ENCODE measurements around the gene DLG2. TPM values are rescaled to one million over a fixed set of nuclear protein-coding genes. Genes with fewer than 3 reads are reported as not detected.
"Not testable (repeated sequence)": the region's sequence is repeated elsewhere in the genome, so short reads cannot be mapped to it uniquely, and the experiment has no call there.

DLG2 gene
- total RNA-seq, 2 experiments from 2014 or later, result 1.7 to 2.1 TPM

DNA sequence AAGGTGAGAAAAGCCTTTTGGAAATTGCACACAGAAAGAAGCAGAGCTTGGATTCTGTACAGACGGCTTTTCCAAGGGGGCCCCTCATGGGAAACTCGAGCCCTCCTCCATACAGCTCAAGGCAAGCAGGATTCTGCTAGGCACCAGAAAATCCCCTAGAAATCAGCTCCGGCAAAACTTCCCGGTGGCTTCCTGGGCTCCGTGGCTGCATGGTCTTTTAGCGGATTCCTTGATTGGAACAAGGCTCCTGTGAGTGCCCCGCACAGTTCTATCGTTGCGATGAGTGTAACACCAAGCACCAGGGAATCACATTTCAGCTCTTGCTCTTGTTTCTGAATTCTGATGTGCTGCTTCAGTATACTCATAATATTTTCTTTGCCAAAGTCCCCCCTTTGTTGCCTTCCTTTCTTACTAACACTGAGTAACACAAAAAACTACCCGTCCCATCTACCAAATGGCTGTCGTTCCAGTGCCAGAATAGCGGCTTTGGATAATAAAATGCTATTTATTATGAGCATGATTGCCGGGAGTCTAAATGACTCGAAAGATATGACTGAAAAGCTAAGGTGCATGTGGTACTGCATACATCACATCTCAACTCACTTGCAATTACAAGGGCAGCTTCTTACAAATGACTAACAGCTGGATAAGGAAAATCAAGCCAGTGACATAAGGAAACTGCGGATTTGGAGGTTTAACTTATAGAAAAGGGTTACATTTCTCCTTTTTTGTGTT is 494.1 kb downstream of the DLG2 start:
- no peak for ATAC-seq

DNA sequence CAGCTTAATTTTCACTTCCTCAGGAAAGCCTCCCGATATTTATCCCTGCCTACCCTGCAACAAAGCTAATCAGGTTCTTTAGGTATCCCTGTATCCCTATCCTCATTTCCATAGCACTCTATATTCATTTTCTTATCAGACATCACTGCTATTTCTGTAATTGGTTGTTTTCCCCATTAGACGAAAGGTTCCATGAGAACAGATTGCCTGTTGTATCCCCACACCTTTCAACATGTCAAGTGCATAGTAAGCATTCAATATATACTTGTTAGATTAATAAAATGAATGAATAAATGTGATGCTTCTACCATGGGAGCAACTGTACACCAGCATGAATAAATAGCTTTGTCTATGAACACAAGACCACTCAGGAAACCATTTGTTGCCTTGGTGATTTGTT is 499.8 kb downstream of the DLG2 start:
- CTCF ChIA-PET, result no interaction called here

More for the DNA sequence above, 494.1 kb downstream of the DLG2 start:
- CTCF ChIA-PET, result no interaction called here
- Mint-ChIP-seq H3K36me3 (ENCODE audit: low read depth) (no peaks in the 10 kb centered on the region), H3K27me3 (no peaks in the 10 kb centered on the region), H3K9me3 (ENCODE audit: low read depth) (peaks cover 17% of the 10 kb centered on the region), H3K4me1 (no peaks in the 10 kb centered on the region), H3K4me3 (no peak overlapping the region), H3K27ac (no peak overlapping the region)
- POLR2A ChIA-PET, result no interaction called here
- no peak for DNase-seq
- intact Hi-C loops (cut with DNase I, micrococcal nuclease), result no loop called here

DNA sequence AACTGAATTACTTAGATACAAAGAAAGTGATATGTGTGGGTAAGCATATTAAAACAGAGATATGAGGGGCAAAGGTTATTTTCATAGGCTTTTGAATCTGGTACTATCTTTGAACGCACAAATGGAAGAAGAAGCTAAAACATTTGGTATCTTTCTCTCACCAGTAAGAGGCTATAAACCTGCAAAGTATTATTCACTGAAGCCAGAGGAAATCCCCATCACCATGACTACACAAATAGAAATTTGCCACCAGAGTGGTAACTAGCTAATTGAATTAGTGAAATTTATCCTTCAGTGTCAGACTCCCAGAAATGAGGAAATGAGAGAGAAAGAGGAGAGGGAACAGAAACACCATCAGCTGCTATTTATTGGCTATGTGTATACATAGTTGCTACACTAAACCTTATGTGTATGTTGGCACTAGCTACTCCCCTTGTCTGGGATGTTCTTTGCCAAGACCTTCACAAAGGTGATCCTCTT is 503.4 kb downstream of the DLG2 start:
- Mint-ChIP-seq H3K27me3 (no peaks in the 10 kb centered on the region), H3K4me3 (no peak overlapping the region), H3K4me1 (no peaks in the 10 kb centered on the region), H3K9me3 (ENCODE audit: low read depth) (peaks cover 24% of the 10 kb centered on the region), H3K36me3 (ENCODE audit: low read depth) (no peaks in the 10 kb centered on the region), H3K27ac (no peak overlapping the region)
- no peak for DNase-seq
- ATAC-seq, result no peak
- intact Hi-C loops (cut with DNase I, micrococcal nuclease), result no loop called here
- ChIA-PET CTCF (no interaction called here), POLR2A (no interaction called here)

More for the DNA sequence above, 499.8 kb downstream of the DLG2 start:
- ATAC-seq (no peak), DNase-seq (no peak)
- Mint-ChIP-seq H3K27ac (no peak overlapping the region), H3K36me3 (ENCODE audit: low read depth) (no peaks in the 10 kb centered on the region), H3K9me3 (ENCODE audit: low read depth) (peaks cover 18% of the 10 kb centered on the region), H3K27me3 (no peaks in the 10 kb centered on the region), H3K4me1 (no peaks in the 10 kb centered on the region), H3K4me3 (no peak overlapping the region)
- POLR2A ChIA-PET, result no interaction called here
- intact Hi-C loops (cut with DNase I, micrococcal nuclease), result no loop called here

DNA sequence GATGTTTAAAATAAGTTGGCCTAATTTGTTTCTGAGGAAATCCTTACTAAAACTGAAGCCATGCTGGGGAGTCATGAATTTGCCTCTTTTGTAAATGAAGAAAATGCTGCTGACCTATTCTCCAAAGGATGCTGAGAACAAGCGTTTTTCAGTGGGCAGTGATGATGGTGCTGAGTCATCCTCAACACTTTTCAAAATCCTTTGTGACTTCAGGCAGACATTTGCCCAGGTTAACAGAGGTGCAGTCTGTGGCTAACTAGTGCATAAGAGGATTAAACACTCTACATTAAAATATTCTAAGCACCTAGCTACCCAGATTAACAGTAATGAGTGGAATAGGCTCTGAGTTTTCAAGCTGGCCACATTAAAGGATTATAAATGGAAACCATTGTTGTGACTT is 509.0 kb downstream of the DLG2 start:
- no peaks in the 10 kb centered on the region for H3K4me1 Mint-ChIP-seq

DNA sequence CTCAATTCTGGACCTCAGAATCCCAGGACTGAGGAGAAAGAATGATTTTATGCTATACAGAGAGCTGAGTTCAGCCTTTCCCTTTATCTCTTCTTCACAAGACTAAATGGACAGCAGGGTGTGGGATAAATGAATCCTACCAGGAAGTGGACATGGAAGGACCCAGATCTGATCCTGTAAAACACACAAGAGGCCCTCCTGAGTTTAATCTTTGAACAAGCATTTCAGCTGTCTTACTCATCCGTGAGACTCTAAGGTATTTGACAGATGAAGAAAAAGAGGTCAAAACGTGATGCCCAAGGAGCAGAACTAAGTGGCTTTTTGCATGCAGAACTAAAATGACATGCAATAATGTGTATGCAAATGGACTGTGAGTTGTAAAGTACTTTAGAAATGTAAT is 511.3 kb downstream of the DLG2 start:
- ATAC-seq, result no peak
- CTCF ChIA-PET, result interaction anchor here (0.6 kb wide), 1 partner anchor 591 kb away, joined by 3 read pairs; no protein-coding TSS in a partner anchor
- Mint-ChIP-seq H3K4me1 (no peaks in the 10 kb centered on the region), H3K4me3 (no peak overlapping the region), H3K27me3 (no peaks in the 10 kb centered on the region), H3K27ac (no peak overlapping the region), H3K9me3 (ENCODE audit: low read depth) (peaks cover 23% of the 10 kb centered on the region), H3K36me3 (ENCODE audit: low read depth) (no peaks in the 10 kb centered on the region)
- no peak for DNase-seq
- POLR2A ChIA-PET, result no interaction called here
- intact Hi-C loops (cut with DNase I, micrococcal nuclease), result no loop called here

More for the DNA sequence above, 509.0 kb downstream of the DLG2 start:
- no peak for ATAC-seq
- Mint-ChIP-seq H3K27me3 (no peaks in the 10 kb centered on the region), H3K9me3 (ENCODE audit: low read depth) (peaks cover 30% of the 10 kb centered on the region), H3K27ac (no peak overlapping the region), H3K4me3 (no peak overlapping the region), H3K36me3 (ENCODE audit: low read depth) (no peaks in the 10 kb centered on the region)
- ChIA-PET POLR2A (no interaction called here), CTCF (no interaction called here)
- intact Hi-C loops (cut with DNase I, micrococcal nuclease), result no loop called here
- DNase-seq, result no peak

DNA sequence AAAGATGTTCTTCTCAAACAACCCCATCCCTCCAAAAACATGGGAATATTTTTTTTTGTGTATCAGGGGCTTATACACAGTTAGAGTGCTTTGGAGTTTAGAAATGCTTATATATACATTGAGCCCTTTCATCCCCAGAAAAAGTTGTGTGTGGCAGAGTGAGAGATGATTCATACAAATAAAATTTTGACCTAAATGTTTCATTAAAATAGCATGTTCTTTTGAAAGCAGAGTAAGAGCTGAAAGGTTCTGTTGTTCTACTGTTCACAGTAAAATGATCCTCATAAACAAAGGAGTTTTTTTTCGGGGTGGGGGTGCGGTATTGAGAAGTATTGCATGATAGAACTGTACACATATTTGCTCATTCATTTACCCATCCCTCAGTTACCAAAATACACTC is 512.4 kb downstream of the DLG2 start:
- ATAC-seq (no peak), DNase-seq (no peak)
- Mint-ChIP-seq H3K4me3 (no peak overlapping the region), H3K27ac (no peak overlapping the region), H3K27me3 (no peaks in the 10 kb centered on the region), H3K4me1 (no peaks in the 10 kb centered on the region), H3K36me3 (ENCODE audit: low read depth) (no peaks in the 10 kb centered on the region), H3K9me3 (ENCODE audit: low read depth) (peaks cover 21% of the 10 kb centered on the region)
- CTCF ChIA-PET, result interaction anchor here (0.9 kb wide), 1 partner anchor 424 kb away, joined by 3 read pairs; no protein-coding TSS in a partner anchor
- intact Hi-C loops (cut with DNase I, micrococcal nuclease), result no loop called here
- POLR2A ChIA-PET, result no interaction called here

DNA sequence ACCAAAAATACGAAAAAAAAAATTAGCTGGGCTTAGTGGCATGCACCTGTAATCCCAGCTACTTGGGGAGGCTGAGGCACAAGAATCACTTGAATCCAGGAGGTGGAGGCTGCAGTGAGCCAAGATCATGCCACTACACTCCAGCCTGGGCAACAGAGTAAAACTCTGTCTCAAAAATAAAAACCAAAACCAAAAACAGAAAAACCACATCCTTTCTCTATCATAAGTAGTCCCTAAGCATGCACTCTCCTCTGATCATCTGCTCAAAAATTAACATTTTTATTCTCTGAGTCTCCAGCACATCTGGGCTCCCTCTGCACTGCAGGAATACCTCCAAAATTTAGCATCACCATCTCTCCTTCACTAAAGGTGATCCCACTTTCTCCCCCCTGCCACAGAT is 516.9 kb downstream of the DLG2 start:
- H3K4me1 Mint-ChIP-seq; H3K27me3 Mint-ChIP-seq; H3K36me3 Mint-ChIP-seq (ENCODE audit: low read depth); ATAC-seq; DNase-seq; H3K27ac Mint-ChIP-seq; intact Hi-C loops (cut with DNase I, micrococcal nuclease); CTCF ChIA-PET; POLR2A ChIA-PET; H3K4me3 Mint-ChIP-seq: not testable (repeated sequence)
- peaks cover 21% of the 10 kb centered on the region for H3K9me3 Mint-ChIP-seq (ENCODE audit: low read depth)

DNA sequence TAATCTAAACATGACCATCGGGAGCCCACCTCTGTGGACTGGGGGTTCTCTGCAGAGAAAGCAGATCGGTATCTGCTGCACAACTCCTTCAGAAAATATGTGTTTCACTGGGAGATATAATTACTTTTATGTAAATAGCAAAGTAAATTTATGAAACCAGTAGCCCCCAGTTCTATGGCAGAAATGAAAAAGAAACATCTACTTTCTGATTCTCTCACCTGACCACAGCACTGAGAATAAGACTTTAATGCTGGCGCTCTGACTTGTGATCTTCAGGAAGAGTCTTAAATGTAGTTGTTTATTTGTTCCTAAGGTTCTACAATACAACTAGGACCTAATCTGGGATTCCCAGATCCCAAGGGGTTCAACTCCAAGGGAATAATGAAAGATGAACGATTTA is 518.0 kb downstream of the DLG2 start:
- Mint-ChIP-seq H3K36me3 (ENCODE audit: low read depth) (no peaks in the 10 kb centered on the region), H3K27me3 (no peaks in the 10 kb centered on the region), H3K4me3 (no peak overlapping the region), H3K9me3 (ENCODE audit: low read depth) (peaks cover 23% of the 10 kb centered on the region), H3K27ac (no peak overlapping the region), H3K4me1 (no peaks in the 10 kb centered on the region)
- ChIA-PET POLR2A (no interaction called here), CTCF (no interaction called here)
- intact Hi-C loops (cut with DNase I, micrococcal nuclease), result no loop called here
- DNase-seq (no peak), ATAC-seq (no peak)

DNA sequence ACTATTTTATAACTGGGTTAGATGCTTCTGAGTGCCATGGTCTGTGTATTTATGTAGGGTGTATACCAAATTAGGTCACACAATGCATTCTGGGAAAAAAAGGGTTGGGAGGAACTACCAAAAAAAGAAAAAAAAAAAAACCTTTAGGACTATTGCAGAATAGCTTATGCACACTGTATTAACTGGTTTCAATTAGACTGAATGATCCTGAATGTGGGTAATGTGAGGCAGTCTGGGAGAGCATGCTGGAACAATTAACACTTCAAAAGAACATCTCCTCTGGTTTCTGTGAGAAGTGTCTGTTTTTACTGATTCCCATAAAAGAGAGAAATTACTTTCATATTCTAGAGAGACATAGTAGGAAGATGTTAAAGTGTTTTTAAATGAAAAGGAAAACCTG is 521.3 kb downstream of the DLG2 start:
- CTCF ChIA-PET, result no interaction called here

DNA sequence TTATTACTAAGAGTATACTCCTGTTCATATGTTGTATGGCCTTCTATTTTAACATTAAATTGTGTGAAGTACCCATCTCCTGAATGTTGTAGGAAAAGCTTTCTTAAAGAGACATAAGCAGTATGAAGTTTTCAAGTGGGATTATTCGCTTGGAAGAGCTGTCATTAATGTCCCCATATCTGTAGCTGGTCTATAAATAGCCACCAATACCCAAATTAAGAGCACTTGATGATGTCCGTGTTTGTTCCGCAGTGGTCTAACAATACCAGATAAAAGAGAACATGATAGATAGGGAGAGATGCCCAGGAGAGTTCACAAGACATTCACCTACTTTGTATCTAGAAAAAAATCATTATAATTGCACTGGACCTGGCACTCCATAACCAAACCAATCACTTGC is 527.6 kb downstream of the DLG2 start:
- intact Hi-C loops (cut with DNase I, micrococcal nuclease), result no loop called here
- H3K9me3 Mint-ChIP-seq (ENCODE audit: low read depth), result peaks cover 35% of the 10 kb centered on the region
- ATAC-seq (no peak), DNase-seq (no peak)
- CTCF ChIA-PET, result no interaction called here
- no peaks in the 10 kb centered on the region for H3K4me1 Mint-ChIP-seq
- POLR2A ChIA-PET, result no interaction called here
- no peak overlapping the region for H3K27ac Mint-ChIP-seq
- no peaks in the 10 kb centered on the region for H3K27me3 Mint-ChIP-seq
- H3K4me3 Mint-ChIP-seq, result no peak overlapping the region
- no peaks in the 10 kb centered on the region for H3K36me3 Mint-ChIP-seq (ENCODE audit: low read depth)

More for the DNA sequence above, 521.3 kb downstream of the DLG2 start:
- intact Hi-C loops (cut with DNase I, micrococcal nuclease), result no loop called here
- DNase-seq (no peak), ATAC-seq (no peak)
- Mint-ChIP-seq H3K36me3 (ENCODE audit: low read depth) (no peaks in the 10 kb centered on the region), H3K27me3 (no peaks in the 10 kb centered on the region), H3K9me3 (ENCODE audit: low read depth) (peaks cover 24% of the 10 kb centered on the region), H3K27ac (no peak overlapping the region), H3K4me1 (no peaks in the 10 kb centered on the region), H3K4me3 (no peak overlapping the region)
- POLR2A ChIA-PET, result no interaction called here

DNA sequence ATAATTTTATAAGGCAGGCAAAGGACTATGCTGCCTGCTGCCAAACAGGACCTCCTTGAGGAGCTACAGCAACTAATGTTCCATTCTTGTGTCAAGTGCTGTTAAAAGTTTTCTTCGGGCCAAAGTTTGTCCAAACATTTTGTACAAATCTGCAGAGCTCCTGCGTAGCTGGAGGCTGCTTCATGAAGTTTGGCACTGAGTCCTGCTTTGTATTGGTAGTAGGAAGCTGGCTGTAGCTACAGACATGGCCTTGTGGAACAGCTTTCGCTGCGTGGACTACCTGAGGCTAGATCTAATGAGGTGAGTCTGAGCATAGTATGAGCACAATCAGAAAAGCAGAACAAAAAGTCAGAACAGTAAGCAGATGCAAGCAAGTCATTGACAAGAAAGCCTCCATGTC is 528.1 kb downstream of the DLG2 start:
- intact Hi-C loops (cut with DNase I, micrococcal nuclease), result no loop called here

DNA sequence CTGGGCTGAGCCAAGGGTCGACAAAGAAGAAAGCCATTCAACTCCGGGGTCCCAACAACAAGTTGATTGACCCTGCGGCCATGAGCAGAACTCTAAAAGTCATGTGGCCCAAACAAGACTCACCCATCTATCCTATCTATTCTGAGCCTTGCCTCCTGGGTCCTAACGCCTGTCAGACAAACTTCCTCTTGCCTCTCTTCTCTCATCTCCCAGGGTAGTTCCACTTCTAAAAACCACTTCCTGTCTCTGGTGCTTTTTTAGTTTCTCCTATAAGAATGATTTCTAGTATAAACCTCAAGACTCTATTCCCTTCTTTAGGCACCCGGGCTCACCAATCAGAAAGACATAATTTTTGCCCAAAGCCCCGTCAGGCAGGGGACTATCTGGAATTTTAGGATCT is 530.2 kb downstream of the DLG2 start:
- ATAC-seq (no peak), DNase-seq (no peak)
- intact Hi-C loops (cut with DNase I, micrococcal nuclease), result no loop called here
- Mint-ChIP-seq H3K4me3 (no peak overlapping the region), H3K27ac (no peak overlapping the region), H3K27me3 (no peaks in the 10 kb centered on the region), H3K36me3 (ENCODE audit: low read depth) (no peaks in the 10 kb centered on the region), H3K4me1 (no peaks in the 10 kb centered on the region), H3K9me3 (ENCODE audit: low read depth) (peaks cover 27% of the 10 kb centered on the region)
- ChIA-PET CTCF (interaction anchor here (0.7 kb wide), 1 partner anchor 181 kb away, joined by 3 read pairs; no protein-coding TSS in a partner anchor), POLR2A (no interaction called here)

More for the DNA sequence above, 528.1 kb downstream of the DLG2 start:
- no peaks in the 10 kb centered on the region for H3K36me3 Mint-ChIP-seq (ENCODE audit: low read depth)
- CTCF ChIA-PET, result no interaction called here
- POLR2A ChIA-PET, result no interaction called here
- DNase-seq (no peak), ATAC-seq (no peak)
- no peaks in the 10 kb centered on the region for H3K4me1 Mint-ChIP-seq
- no peak overlapping the region for H3K4me3 Mint-ChIP-seq
- H3K27me3 Mint-ChIP-seq, result no peaks in the 10 kb centered on the region
- peaks cover 31% of the 10 kb centered on the region for H3K9me3 Mint-ChIP-seq (ENCODE audit: low read depth)
- no peak overlapping the region for H3K27ac Mint-ChIP-seq
